ENCODE measurements around the gene TNIP1. TPM values are rescaled to one million over a fixed set of nuclear protein-coding genes. Genes with fewer than 3 reads are reported as not detected.

The TNIP1 gene
- total RNA-seq, 1 experiment from 2014 or later, result 339 TPM

DNA sequence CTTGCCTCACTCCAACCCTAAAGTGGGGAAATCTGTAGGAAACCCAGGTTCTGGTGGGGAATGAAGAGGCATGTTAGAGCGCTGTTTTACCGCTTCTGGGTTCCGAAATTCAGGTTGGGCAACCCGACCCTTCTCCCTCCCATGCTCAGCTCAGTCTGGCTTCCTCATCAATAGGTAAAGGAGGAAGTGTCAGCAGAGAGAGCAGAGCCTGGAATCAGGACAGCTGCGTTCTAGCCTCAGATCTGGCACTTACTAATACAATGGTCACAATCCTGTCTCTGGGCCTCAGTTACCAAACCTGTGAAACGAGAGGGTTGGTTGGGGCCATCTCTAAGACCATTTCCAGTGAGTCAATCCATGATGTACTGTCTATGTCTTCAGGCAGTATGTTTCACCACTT lies 16.2 kb upstream of the TNIP1 start:
- H3K27ac Mint-ChIP-seq (ENCODE audit: unreplicated experiment), result no peak overlapping the region
- H3K27me3 Mint-ChIP-seq (ENCODE audit: unreplicated experiment), result no peaks in the 10 kb centered on the region
- peaks cover 19% of the 10 kb centered on the region for H3K36me3 Mint-ChIP-seq (ENCODE audit: insufficient read depth, unreplicated experiment)
- TF ChIP-seq, protein P1, sequence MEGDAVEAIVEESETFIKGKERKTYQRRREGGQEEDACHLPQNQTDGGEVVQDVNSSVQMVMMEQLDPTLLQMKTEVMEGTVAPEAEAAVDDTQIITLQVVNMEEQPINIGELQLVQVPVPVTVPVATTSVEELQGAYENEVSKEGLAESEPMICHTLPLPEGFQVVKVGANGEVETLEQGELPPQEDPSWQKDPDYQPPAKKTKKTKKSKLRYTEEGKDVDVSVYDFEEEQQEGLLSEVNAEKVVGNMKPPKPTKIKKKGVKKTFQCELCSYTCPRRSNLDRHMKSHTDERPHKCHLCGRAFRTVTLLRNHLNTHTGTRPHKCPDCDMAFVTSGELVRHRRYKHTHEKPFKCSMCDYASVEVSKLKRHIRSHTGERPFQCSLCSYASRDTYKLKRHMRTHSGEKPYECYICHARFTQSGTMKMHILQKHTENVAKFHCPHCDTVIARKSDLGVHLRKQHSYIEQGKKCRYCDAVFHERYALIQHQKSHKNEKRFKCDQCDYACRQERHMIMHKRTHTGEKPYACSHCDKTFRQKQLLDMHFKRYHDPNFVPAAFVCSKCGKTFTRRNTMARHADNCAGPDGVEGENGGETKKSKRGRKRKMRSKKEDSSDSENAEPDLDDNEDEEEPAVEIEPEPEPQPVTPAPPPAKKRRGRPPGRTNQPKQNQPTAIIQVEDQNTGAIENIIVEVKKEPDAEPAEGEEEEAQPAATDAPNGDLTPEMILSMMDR (IDR thresholded peaks at IDR 0.05; ENCODE audit: unreplicated experiment), result no peak
- peaks cover 74% of the 10 kb centered on the region for H3K4me1 Mint-ChIP-seq (ENCODE audit: low read depth, unreplicated experiment)
- CTCF ChIA-PET, result interaction anchor here (1.3 kb wide), 1 partner anchor 13 kb away, joined by 4 read pairs; no protein-coding TSS in a partner anchor
- H3K9me3 Mint-ChIP-seq (ENCODE audit: low read depth, unreplicated experiment), result no peaks in the 10 kb centered on the region
- no peak overlapping the region for H3K4me3 Mint-ChIP-seq (ENCODE audit: low read depth, unreplicated experiment)
- no TSS peak for BruUV-seq (replicated peaks)
- no peak for DNase-seq
- intact Hi-C loops (cut with micrococcal nuclease; ENCODE audit: unreplicated experiment), result no loop called here

DNA sequence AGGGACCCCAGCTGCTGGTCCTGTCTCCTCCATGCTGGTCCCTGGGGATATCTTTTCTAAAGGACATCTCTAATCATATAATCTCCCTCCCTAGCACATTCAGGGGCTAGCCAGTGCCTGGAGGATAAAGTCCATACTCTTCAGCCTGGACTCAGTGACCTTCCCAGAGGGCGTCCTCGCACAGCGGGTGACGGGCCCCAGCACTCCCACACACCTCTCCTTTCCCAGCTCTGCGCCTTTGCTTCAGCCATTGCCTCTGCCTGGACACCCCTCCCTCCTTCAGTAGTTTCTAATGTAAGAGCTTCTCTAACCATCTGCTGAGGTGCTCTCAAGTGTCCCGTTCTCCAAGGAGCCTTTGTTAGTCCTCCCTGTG lies 15.2 kb upstream of the TNIP1 start:
- Mint-ChIP-seq H3K9me3 (ENCODE audit: low read depth, unreplicated experiment) (no peaks in the 10 kb centered on the region), H3K27me3 (ENCODE audit: unreplicated experiment) (no peaks in the 10 kb centered on the region), H3K27ac (ENCODE audit: unreplicated experiment) (peak overlapping the region; percentile 86), H3K4me1 (ENCODE audit: low read depth, unreplicated experiment) (peaks cover 84% of the 10 kb centered on the region), H3K4me3 (ENCODE audit: low read depth, unreplicated experiment) (no peak overlapping the region), H3K36me3 (ENCODE audit: insufficient read depth, unreplicated experiment) (peaks cover 19% of the 10 kb centered on the region)
- CTCF ChIA-PET, result interaction anchor here (1.1 to 1.3 kb wide), 2 partner anchors 12 to 19 kb away, joined by 3 to 4 read pairs; no protein-coding TSS in a partner anchor
- intact Hi-C loops (cut with micrococcal nuclease; ENCODE audit: unreplicated experiment), result no loop called here
- TF ChIP-seq, protein P1 (IDR thresholded peaks at IDR 0.05; ENCODE audit: unreplicated experiment), result no peak
- BruUV-seq (replicated peaks), result no TSS peak
- DNase-seq, result no peak

DNA sequence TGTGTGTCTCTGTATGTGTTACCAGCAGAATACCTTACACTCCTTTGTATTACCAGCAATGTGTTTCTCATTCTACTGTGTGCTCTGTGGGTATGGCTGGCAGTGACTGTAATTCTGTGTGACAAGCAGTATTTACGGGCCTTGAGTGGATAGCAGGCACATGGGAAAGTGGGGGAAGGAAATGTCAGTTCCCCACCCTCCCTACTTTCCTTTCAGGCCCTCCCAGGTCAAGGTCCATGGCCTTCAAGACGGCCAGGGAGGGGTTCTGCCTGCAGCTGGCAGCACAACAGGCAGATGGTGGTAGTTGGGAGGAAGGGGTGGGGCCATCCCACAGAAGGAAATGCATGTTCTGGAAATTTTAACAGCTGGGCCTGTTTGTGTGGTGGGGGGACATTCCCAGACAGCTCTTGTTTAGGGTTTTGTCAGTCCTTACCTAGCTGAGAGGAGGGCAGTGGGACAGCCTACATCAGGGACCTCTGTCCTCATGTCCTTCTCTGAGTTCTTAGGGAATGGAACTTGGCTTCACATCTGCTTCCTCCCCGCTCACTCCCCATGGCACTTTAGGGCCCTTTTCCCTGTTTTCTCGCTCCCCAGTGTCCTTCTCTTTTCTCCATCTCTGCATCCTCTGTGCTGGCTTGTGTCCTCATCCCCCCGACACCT lies 14.6 kb upstream of the TNIP1 start:
- DNase-seq, result peak; percentile 50

DNA sequence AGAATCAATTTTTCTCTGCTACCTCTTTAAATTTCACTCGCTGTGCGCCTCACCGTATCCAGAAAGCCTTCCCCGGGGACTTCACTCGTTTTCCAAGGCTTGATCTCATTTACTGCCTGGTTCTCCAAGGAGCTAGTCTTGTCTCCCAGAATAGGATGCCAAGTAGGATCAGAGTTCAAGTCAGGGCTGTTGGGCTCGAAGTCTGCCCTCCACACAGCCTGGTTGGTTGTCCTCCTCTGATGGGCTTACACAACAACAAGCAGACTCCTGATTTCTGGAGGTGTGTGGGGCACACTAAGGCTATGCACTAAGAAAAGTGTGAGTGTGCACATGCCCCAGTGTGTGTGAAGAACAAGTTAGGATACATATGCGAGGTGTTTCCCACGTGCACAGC lies 14.0 kb upstream of the TNIP1 start:
- no peaks in the 10 kb centered on the region for H3K27me3 Mint-ChIP-seq (ENCODE audit: unreplicated experiment)
- DNase-seq, result no peak
- intact Hi-C loops (cut with micrococcal nuclease; ENCODE audit: unreplicated experiment), result loop anchor here (1.0 kb wide), 1 partner anchor 9 kb away; no protein-coding TSS in a partner anchor
- CTCF ChIA-PET, result interaction anchor here (1.0 kb wide), 1 partner anchor 11 kb away, joined by 3 read pairs; no protein-coding TSS in a partner anchor
- peaks cover 77% of the 10 kb centered on the region for H3K4me1 Mint-ChIP-seq (ENCODE audit: low read depth, unreplicated experiment)
- peak overlapping the region; percentile 86 for H3K27ac Mint-ChIP-seq (ENCODE audit: unreplicated experiment)
- TF ChIP-seq, protein P1 (IDR thresholded peaks at IDR 0.05; ENCODE audit: unreplicated experiment), result no peak
- H3K4me3 Mint-ChIP-seq (ENCODE audit: low read depth, unreplicated experiment), result peak overlapping the region; percentile 26
- peaks cover 19% of the 10 kb centered on the region for H3K36me3 Mint-ChIP-seq (ENCODE audit: insufficient read depth, unreplicated experiment)
- no peaks in the 10 kb centered on the region for H3K9me3 Mint-ChIP-seq (ENCODE audit: low read depth, unreplicated experiment)
- no TSS peak for BruUV-seq (replicated peaks)

More for the DNA sequence above, 14.6 kb upstream of the TNIP1 start:
- H3K9me3 Mint-ChIP-seq (ENCODE audit: low read depth, unreplicated experiment), result no peaks in the 10 kb centered on the region
- no TSS peak for BruUV-seq (replicated peaks)
- no peaks in the 10 kb centered on the region for H3K27me3 Mint-ChIP-seq (ENCODE audit: unreplicated experiment)
- TF ChIP-seq, protein P1 (IDR thresholded peaks at IDR 0.05; ENCODE audit: unreplicated experiment), result no peak
- H3K4me3 Mint-ChIP-seq (ENCODE audit: low read depth, unreplicated experiment), result no peak overlapping the region
- peaks cover 19% of the 10 kb centered on the region for H3K36me3 Mint-ChIP-seq (ENCODE audit: insufficient read depth, unreplicated experiment)
- peaks cover 83% of the 10 kb centered on the region for H3K4me1 Mint-ChIP-seq (ENCODE audit: low read depth, unreplicated experiment)
- intact Hi-C loops (cut with micrococcal nuclease; ENCODE audit: unreplicated experiment), result loop anchor here (1.0 kb wide), 1 partner anchor 9 kb away; no protein-coding TSS in a partner anchor
- peak overlapping the region; percentile 86 for H3K27ac Mint-ChIP-seq (ENCODE audit: unreplicated experiment)
- CTCF ChIA-PET, result interaction anchor here (1.0 to 1.1 kb wide), 2 partner anchors 11 to 20 kb away, joined by 3 read pairs; no protein-coding TSS in a partner anchor

Measured in Calu3 (cell line).